Measurements from ENCODE around the gene CAPS.

Gene CAPS

DNA sequence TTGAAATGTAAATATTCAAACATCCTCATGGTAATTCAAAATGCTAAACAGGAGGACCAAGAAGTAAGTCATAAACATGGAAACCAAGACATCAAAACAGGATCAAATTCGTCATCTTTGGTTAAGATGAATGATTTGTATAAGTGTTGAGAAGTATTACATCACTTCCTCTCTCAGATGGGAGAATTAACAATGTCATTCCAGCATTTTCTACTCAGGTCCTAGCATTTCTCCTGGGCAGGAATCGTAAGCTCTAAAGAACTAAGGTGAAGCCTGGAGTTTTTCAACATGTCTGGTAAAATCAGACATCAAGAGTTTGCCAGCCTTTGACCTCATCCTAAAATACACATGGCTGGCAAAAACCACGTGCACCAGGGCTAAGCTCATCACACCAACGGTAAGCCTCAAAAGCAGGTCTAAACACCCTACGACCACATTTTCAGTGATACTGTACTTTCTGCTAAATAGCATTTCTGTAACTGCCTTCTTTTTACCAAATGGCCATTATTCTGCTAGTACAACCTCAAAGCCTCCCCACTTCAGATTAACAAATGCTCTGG lies 39.1 kb downstream of the CAPS start:
- no peak for TF ChIP-seq CTCF (IDR thresholded peaks at IDR 0.05; ENCODE audit: low read depth, low read length)
- H3K4me3 ChIP-seq (ENCODE audit: low read depth, low read length), result no peak overlapping the region
- peaks cover 12% of the 10 kb centered on the region; the same call in 1 of the 2 replicates for H3K36me3 ChIP-seq
- H3K27me3 ChIP-seq, result no peaks in the 10 kb centered on the region
- H3K4me1 ChIP-seq, result peaks cover 58% of the 10 kb centered on the region
- no peak for DNase-seq
- H3K9me3 ChIP-seq, result no peaks in the 10 kb centered on the region

DNA sequence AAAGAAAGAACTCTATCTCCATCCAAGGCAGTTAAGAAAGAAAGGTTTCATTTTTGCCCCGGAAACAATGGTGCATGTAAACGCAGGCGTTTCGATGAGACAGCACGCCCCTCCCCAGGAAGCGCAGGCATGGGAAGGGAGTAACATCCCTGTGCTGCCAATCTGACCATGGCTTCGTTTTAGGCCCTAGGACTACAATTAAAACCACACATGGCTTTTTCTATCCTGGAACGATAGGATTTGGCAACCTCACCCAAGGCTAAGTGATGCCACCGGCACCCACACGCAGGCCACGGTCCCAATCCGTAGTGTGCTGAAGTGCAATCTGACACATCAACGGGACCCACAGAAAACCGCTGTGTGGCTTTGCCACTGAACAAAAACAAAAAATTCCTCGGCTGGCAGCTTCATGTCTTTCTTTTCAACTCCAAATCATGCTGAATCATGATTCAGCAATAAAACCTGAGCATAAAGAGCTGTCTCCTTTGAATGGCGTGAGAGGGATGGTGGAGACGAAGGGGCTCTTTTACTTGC lies 39.7 kb downstream of the CAPS start:
- H3K9me3 ChIP-seq, result no peaks in the 10 kb centered on the region

DNA sequence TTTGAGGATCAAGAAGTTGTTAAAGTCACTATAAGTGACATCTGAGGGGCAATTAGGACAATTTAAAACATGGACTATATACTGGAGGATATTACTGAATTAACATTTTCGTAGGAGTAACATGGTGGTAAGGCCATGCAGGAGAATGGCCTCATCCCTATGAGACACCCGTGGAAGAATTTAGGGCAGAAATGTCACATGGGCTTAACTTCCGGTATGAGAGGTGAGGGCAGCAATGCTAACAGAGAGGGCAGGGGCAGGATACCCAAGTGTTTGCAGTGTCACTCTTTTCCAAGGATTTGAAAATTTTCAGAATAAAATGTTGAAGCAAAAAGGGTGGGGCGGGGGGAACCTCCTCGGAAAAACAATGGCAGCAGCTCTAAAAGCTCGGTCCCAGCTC lies 40.2 kb downstream of the CAPS start:
- Histone ChIP-seq H3K36me3 (peaks cover 12% of the 10 kb centered on the region; the same call in 1 of the 2 replicates), H3K4me3 (ENCODE audit: low read depth, low read length) (no peak overlapping the region), H3K4me1 (peaks cover 58% of the 10 kb centered on the region), H3K27me3 (no peaks in the 10 kb centered on the region), H3K9me3 (no peaks in the 10 kb centered on the region)
- TF ChIP-seq CTCF (IDR thresholded peaks at IDR 0.05; ENCODE audit: low read depth, low read length), result no peak
- DNase-seq, result no peak

More for the DNA sequence above, 39.7 kb downstream of the CAPS start:
- DNase-seq, result no peak
- H3K27me3 ChIP-seq, result no peaks in the 10 kb centered on the region
- no peak for TF ChIP-seq CTCF (IDR thresholded peaks at IDR 0.05; ENCODE audit: low read depth, low read length)
- peaks cover 12% of the 10 kb centered on the region; the same call in 1 of the 2 replicates for H3K36me3 ChIP-seq
- no peak overlapping the region for H3K4me3 ChIP-seq (ENCODE audit: low read depth, low read length)
- peaks cover 59% of the 10 kb centered on the region for H3K4me1 ChIP-seq

DNA sequence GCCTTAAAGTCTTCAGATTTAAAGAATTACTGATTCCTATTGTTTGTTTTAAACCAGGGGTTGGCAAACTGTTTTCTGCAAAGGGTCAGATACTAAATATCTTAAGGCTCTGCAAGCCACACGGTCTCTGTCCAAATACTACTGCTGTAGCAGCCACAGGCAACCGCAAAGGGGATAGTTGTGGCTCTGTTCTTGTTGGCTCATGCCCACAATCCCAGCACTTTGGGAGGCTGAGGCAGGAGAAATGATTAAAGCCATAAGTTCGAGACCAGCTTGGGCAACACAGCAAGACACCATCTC lies 41.5 kb downstream of the CAPS start:
- H3K4me3 ChIP-seq (ENCODE audit: low read depth, low read length), result no peak overlapping the region
- no peaks in the 10 kb centered on the region for H3K27me3 ChIP-seq
- no peak for TF ChIP-seq CTCF (IDR thresholded peaks at IDR 0.05; ENCODE audit: low read depth, low read length)
- no peak for DNase-seq
- no peaks in the 10 kb centered on the region for H3K9me3 ChIP-seq
- H3K36me3 ChIP-seq, result peaks cover 8% of the 10 kb centered on the region; the same call in 1 of the 2 replicates
- H3K4me1 ChIP-seq, result peaks cover 67% of the 10 kb centered on the region

GRCh38 chr19:5956323-5956722 lies 42.3 kb downstream of the CAPS start:
- H3K9me3 ChIP-seq, result no peaks in the 10 kb centered on the region
- no peak for DNase-seq
- peaks cover 70% of the 10 kb centered on the region for H3K4me1 ChIP-seq
- H3K27me3 ChIP-seq, result no peaks in the 10 kb centered on the region
- peaks cover 6% of the 10 kb centered on the region; the same call in 1 of the 2 replicates for H3K36me3 ChIP-seq
- no peak for TF ChIP-seq CTCF (IDR thresholded peaks at IDR 0.05; ENCODE audit: low read depth, low read length)
- H3K4me3 ChIP-seq (ENCODE audit: low read depth, low read length), result no peak overlapping the region

DNA sequence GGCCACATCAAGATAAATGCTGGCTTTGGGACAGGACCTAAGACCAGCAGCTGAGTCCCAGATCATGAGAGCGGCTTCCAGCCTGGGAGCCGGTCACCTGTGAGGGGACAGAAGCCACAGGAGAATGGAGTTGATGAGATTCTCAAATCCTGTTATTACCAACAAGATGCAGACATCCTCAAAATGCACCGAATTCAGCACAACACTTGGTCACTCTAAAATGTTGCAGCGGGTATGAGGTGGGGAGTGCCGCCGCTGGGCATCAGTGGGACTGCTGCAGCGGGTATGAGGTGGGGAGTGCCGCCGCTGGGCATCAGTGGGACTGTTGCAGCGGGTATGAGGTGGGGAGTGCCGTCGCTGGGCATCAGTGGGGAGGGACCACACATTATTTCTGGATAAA lies 42.7 kb downstream of the CAPS start:
- Histone ChIP-seq H3K4me1 (peaks cover 67% of the 10 kb centered on the region), H3K9me3 (no peaks in the 10 kb centered on the region), H3K27me3 (no peaks in the 10 kb centered on the region), H3K36me3 (peaks cover 6% of the 10 kb centered on the region; the same call in 1 of the 2 replicates), H3K4me3 (ENCODE audit: low read depth, low read length) (no peak overlapping the region)
- no peak for DNase-seq
- no peak for TF ChIP-seq CTCF (IDR thresholded peaks at IDR 0.05; ENCODE audit: low read depth, low read length)
